Measurements from ENCODE around the gene HOXB9.

DNA sequence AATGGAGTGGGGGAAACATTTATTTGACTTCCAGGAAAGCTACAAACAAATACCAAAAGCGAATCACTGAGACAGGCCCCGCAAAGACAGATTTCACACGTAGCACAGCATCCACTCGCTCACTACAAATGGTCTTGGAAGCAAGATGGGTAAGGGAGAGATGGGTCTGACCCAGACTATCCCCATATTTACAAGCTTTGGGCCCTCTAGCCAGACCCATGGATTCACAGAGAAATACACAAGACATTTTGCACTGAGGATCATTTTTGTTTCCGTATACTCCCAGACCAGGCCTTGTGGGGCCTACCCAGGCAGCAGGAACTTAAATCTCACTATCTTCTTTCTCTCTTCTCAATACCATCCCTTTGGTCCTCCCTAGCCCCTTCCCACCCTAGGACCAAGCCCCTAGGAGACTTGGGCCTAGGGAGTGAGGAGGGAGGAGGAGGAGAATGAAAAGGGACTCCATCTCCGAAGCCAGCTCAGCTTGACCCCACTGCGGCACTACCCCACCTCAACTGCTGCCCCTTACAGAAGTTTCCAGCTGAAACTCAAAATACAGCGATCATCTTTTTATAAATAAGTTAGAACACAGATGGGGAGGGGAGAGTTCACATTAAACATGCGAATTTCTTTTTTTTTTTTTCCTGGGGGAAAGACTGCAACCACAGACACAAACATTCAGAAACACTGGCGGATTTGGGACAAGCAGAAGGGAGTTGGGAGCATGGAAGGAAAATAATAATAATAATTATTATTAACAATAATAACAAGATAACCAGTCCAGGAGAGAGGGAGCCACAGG lies 34.7 kb downstream of the HOXB9 start:
- TF ChIP-seq, protein P1, sequence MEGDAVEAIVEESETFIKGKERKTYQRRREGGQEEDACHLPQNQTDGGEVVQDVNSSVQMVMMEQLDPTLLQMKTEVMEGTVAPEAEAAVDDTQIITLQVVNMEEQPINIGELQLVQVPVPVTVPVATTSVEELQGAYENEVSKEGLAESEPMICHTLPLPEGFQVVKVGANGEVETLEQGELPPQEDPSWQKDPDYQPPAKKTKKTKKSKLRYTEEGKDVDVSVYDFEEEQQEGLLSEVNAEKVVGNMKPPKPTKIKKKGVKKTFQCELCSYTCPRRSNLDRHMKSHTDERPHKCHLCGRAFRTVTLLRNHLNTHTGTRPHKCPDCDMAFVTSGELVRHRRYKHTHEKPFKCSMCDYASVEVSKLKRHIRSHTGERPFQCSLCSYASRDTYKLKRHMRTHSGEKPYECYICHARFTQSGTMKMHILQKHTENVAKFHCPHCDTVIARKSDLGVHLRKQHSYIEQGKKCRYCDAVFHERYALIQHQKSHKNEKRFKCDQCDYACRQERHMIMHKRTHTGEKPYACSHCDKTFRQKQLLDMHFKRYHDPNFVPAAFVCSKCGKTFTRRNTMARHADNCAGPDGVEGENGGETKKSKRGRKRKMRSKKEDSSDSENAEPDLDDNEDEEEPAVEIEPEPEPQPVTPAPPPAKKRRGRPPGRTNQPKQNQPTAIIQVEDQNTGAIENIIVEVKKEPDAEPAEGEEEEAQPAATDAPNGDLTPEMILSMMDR (conservative IDR thresholded peaks at IDR 0.05; ENCODE audit: low read length) = no peak
- no peak for TF ChIP-seq EZH2phosphoT487 (IDR thresholded peaks at IDR 0.05; ENCODE audit: borderline replicate concordance, low read depth, low read length)
